GM06990 (cell line): ENCODE measurements around the gene CHMP4A.
A peak's percentile ranks its signal among the peaks of the same experiment; 100 is the strongest.

Source experiments
- DNase-seq: peaks from one replicate; pipeline ENCODE4 v3.0.0-alpha.2; 2011; ENCODE audit not compliant: insufficient read length; ENCODE audit errors: extremely low read depth
- H3K27me3 ChIP-seq: replicated peaks from 2 replicates; pipeline ENCODE4 v1.6.0; 2011; ENCODE audit warnings: low read length; ENCODE audit not compliant: control insufficient read depth, insufficient read depth
- H3K36me3 ChIP-seq: 2 replicates; pipeline ENCODE4 v1.5.1; 2011; ENCODE audit warnings: low read length; ENCODE audit not compliant: control insufficient read depth, insufficient read depth
- H3K4me3 ChIP-seq: replicated peaks from 2 replicates; pipeline ENCODE4 v1.5.1; 2011; ENCODE audit warnings: low read depth, mild to moderate bottlenecking, control low read depth, low read length
- TF ChIP-seq, protein P1 (sequence below): IDR thresholded peaks from 2 replicates; pipeline ENCODE4 v1.5.1; 2011; ENCODE audit warnings: low read length, control low read depth, mild to moderate bottlenecking, inconsistent platforms; ENCODE audit not compliant: insufficient read depth, poor library complexity, severe bottlenecking

CHMP4A gene

GRCh38 chr14:24236689-24237462, 23.6 kb upstream of the CHMP4A start:
- no peak for DNase-seq
- Histone ChIP-seq H3K27me3 (no peaks in the 10 kb centered on the region), H3K4me3 (no peak overlapping the region), H3K36me3 (peaks cover 46% of the 10 kb centered on the region)
- TF ChIP-seq, protein P1, sequence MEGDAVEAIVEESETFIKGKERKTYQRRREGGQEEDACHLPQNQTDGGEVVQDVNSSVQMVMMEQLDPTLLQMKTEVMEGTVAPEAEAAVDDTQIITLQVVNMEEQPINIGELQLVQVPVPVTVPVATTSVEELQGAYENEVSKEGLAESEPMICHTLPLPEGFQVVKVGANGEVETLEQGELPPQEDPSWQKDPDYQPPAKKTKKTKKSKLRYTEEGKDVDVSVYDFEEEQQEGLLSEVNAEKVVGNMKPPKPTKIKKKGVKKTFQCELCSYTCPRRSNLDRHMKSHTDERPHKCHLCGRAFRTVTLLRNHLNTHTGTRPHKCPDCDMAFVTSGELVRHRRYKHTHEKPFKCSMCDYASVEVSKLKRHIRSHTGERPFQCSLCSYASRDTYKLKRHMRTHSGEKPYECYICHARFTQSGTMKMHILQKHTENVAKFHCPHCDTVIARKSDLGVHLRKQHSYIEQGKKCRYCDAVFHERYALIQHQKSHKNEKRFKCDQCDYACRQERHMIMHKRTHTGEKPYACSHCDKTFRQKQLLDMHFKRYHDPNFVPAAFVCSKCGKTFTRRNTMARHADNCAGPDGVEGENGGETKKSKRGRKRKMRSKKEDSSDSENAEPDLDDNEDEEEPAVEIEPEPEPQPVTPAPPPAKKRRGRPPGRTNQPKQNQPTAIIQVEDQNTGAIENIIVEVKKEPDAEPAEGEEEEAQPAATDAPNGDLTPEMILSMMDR: no peak

- no peaks in the 10 kb centered on the region for H3K27me3 ChIP-seq
- peaks cover 45% of the 10 kb centered on the region for H3K36me3 ChIP-seq
- no peak for DNase-seq
- TF ChIP-seq, protein P1: no peak
- H3K4me3 ChIP-seq: no peak overlapping the region
Observed at GRCh38 chr14:24235804-24236688, 22.8 kb upstream of the CHMP4A start.

DNA sequence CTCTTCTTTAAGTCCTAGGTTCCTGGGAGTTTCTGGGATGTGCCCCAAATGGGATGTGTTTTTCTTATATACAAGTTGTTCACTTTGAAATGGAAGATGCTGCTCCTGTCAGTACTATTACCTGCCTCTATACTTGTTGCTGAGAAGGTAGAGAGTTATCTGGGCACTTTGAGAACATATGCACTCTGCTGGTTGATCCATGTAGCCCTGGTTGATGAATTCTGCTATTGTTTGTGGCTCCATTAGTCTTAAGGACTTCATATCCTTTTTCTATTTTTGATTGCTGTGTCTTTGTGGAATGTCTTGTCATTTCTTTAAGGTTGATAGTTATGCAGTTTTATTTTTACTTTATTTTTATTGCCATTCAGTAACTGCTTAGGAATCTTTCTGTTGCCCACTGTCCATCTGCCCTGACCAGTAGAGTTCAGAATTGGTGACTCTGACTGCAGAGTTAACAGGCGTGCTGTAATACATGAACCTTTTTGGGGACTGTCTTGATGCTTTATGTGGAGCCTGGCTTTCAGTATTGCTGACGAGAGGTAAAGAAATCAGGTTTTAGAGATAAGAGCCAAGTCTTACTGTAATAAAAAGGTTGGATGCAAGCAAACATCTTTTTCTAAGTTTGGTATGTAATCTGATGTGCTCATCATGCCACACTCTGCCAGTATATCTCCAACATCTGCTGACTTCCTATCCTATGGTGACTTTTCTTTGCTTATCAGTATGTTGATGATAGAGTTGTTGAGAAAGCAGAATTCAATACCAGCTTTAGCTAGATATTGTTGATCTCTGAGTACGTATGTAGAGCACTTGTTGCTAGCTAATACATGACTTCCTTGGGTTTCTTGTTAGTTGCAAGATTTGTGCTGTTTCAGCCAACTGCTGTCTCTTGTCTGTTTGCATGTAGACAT, 21.1 kb upstream of the CHMP4A start:
- H3K36me3 ChIP-seq: peaks cover 31% of the 10 kb centered on the region
- H3K27me3 ChIP-seq: no peaks in the 10 kb centered on the region
- TF ChIP-seq, protein P1: no peak
- DNase-seq: no peak
- no peak overlapping the region for H3K4me3 ChIP-seq

- H3K4me3 ChIP-seq: peak overlapping the region; percentile 84
- no peak for DNase-seq
- TF ChIP-seq, protein P1: no peak
- no peaks in the 10 kb centered on the region for H3K27me3 ChIP-seq
- H3K36me3 ChIP-seq: peaks cover 27% of the 10 kb centered on the region
Observed at GRCh38 chr14:24233538-24233866, 20.2 kb upstream of the CHMP4A start.

DNA sequence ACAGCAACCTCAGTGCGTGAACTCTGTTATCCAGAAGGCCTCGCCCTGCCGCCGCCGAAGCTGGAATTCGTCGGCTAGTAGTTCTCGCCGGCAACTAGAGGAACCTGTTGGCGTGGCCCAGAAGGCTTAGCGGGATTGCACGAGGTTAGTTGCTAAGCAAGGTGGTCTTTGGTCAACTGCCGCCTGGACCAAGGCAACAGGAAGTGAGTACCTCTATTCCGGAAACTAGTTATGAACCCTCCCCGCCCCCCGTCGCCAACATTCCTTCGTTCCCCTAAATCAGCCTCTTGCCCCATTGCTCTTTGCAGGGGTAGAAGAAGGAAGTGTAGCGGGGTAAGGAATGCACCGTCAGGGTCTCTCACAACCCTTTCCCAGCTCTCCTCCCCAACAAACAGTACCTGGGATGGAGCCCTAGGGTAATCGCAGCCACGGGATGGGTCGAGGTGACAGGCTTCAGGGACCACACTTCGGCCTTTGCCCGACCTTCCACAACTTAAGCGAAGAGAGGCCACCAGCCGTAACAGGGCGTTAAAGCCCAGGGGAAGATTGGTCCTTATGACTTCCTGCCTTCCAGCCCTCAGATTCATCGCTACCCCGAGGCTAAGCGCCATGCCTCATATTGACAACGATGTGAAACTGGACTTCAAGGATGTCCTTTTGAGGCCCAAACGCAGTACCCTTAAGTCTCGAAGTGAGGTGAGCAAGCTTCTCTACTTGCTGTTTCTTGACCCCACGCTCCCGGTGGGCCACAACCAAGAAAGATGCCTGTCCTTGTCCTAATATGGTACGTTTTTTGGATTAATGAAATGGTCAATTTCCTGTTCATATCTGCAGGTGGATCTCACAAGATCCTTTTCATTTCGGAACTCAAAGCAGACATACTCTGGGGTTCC, 19.6 kb upstream of the CHMP4A start, which contains the start of gene GMPR2:
TSS of gene GMPR2 (plus strand) at position 285 of the 893 bp plus-strand sequence. CDS start at position 610, 325 bp downstream.
- Histone ChIP-seq H3K27me3 (no peaks in the 10 kb centered on the region), H3K4me3 (peak within 1 kb of the TSS; percentile 84), H3K36me3 (peaks cover 20% of the 10 kb centered on the region)
- no peak for DNase-seq
- TF ChIP-seq, protein P1: no peak
